NB4 (cell line): ENCODE data around the gene FEM1C.

ENCODE experiments used
- CTCF ChIP-seq: IDR thresholded peaks from one replicate; pipeline ENCODE4 v1.5.1; 2012; ENCODE audit warnings: low read depth, low read length
- MAX ChIP-seq: IDR thresholded peaks from 2 replicates; pipeline ENCODE4 v1.6.1; 2011; ENCODE audit warnings: low read depth, low read length
- POLR2A ChIP-seq: IDR thresholded peaks from 2 replicates; pipeline ENCODE4 v1.6.1; 2011; ENCODE audit warnings: mild to moderate bottlenecking; ENCODE audit not compliant: insufficient read length; ENCODE audit errors: extremely low read depth

DNA sequence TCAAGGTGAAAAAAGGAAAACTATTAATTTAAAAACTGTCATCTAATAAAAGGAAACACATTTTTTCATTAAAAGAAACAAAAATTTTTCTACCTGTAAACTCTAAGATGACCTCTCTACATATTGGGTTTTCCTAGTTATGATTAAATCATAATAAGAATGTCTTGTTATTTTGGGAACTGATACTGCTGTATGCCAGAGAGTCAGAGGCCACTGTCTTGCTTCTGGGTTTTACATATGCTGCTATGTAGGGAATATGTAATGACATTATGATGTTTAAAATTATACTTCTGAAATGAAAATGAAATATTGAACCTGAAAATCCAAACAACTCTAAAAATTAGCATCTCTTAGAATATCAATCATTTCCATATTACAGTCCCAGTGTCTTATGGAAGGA lies 63.7 kb downstream of the FEM1C start:
- TF ChIP-seq CTCF (no peak), MAX (no peak), POLR2A (no peak)
